HL-60/S4 treated with retinoic acid at 250 ng/mL for 4 days and 3 days (cell line): Measurements from ENCODE around the gene CLRN3.

Source experiments
- in situ Hi-C: fragments of 300-500 bp; cut with MboI; formaldehyde crosslinking; loops from 2 replicates; pipeline ENCODE4 v1.7.0; 2022; ENCODE audit warnings: low sequenced_read_pairs

Gene CLRN3

GRCh38 chr10:127852456-127852855 is 40.3 kb downstream of the CLRN3 start:
- in situ Hi-C loops = loop anchor here (25.0 kb wide), 1 partner anchor 140 kb away; no protein-coding TSS in a partner anchor

GRCh38 chr10:127851661-127852194 is 41.0 kb downstream of the CLRN3 start:
- in situ Hi-C loops = loop anchor here (25.0 kb wide), 1 partner anchor 139 kb away; no protein-coding TSS in a partner anchor

DNA sequence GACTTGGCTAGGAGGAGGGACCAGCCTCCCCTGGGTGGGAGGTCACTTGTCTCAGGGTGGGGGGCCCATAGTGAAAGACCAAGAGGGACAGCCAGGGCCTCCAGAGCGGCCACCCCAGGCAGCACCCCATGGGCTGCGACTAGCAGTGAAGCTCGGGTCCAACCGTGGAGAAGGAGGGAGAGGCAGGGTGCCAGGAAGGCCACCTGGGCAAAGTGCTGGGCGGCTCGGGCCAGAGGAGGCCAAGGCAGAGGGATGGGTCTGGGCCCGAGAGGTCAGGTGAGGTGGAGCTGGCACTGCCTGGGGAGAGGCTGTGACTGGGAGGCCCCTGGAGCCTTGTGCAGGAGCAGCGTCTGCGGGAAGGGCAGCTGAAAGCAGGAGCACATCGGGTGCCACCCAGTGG is 41.8 kb downstream of the CLRN3 start:
- in situ Hi-C loops = loop anchor here (25.0 kb wide), 1 partner anchor 139 kb away; no protein-coding TSS in a partner anchor

DNA sequence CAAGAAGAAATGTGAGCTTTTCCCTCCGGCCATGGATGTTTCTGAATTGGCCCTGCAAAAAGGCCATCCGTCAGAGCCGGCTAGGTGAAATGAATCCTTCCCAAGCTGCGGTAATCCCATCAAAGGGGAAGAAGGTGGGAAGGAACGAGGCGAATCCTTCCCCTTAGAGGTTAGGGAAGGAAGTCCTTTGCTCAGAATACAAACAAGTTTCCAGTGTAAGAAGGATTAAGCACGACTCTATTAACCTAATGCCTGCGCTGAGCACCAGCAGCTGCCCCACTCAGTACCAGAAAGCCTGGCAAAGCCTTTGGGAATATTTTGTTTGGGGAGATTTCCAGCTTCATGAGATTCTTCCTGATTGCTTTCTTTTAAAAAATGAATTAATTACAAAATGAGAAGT is 42.8 kb downstream of the CLRN3 start:
- in situ Hi-C loops = loop anchor here (25.0 kb wide), 1 partner anchor 138 kb away; no protein-coding TSS in a partner anchor

DNA sequence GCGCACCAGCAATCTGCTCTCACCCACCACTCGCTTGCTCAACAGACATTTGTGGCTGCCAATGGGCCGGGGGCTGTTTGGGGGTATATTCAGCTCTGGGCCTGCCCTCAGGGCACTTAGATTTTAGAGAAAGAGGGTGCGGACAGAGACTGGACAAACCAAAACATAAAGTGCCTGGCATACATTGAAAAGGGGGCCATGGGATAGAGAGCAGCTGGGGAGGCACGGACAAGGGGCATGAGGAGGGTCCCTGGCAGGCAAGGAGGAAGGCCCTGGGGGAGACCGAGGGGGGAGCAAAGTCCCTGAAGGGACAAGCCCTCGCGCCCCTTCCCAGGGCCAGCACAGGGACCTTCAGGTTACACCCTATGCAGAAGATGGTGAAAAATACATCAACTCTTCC is 43.5 kb downstream of the CLRN3 start:
- in situ Hi-C loops = no loop called here

GRCh38 chr10:127848226-127848625 is 44.5 kb downstream of the CLRN3 start:
- in situ Hi-C loops = no loop called here

DNA sequence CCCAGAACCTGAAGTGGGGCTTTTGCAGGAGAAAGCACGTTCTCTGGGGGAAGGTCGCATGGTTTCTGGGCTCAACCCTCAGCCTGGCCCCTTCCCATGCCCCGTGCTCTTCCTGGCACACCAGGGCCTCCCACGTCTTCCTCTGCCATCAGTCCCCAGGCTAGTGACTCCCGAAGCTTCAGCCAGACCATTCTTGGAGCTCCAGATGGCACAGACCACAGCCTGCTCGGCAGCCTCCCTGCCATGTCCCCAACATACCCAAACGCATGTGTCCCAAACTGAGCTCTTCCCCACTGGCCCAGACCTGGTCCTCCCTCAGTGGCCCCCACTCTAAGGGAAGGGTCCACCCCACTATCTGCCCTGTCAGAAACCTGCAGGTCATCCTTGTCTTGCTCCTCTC is 47.0 kb downstream of the CLRN3 start:
- in situ Hi-C loops = no loop called here

GRCh38 chr10:127840884-127841283 is 51.9 kb downstream of the CLRN3 start:
- in situ Hi-C loops = no loop called here

DNA sequence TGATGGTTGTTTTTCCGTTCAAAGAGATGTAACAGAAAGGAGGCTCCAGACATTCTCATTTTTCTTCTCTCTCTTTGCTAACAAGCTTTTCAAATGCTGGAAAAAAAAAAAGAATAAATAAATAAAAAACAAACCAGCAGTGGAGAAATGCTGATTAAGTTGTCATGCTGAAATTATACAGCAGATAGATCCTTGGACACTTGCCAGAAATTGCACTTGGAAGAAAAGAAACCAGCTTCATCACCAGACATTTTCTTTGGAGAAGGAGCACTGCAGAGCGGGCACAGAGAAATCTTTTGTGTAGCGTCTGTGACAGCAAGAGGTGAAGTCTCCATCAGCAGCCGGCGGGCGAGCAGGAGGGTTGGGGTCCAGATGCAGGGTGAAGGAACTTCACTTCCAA is 55.8 kb downstream of the CLRN3 start:
- in situ Hi-C loops = no loop called here

GRCh38 chr10:127836176-127836575 is 56.6 kb downstream of the CLRN3 start:
- in situ Hi-C loops = no loop called here

DNA sequence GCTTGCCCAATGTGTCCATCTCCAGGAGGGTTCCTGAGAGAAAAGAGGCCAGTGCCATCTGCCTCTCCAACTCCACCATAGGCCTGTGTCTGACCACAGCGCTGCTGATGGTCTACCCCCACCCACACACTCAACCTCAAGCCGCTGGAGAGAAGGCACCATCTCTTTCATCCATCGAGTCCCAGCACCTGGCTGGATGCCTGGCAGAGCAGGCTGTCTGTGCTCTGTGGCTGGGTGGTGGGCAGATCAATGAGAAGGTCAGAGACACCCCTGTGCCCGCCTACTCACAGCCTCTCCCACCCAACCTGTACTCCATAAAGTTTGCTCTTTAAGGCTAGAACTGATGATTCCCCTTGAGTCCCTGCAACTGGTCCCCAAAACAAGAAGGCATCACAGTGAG is 58.0 kb downstream of the CLRN3 start:
- in situ Hi-C loops = no loop called here

GRCh38 chr10:127834221-127834620 is 58.5 kb downstream of the CLRN3 start:
- in situ Hi-C loops = no loop called here

DNA sequence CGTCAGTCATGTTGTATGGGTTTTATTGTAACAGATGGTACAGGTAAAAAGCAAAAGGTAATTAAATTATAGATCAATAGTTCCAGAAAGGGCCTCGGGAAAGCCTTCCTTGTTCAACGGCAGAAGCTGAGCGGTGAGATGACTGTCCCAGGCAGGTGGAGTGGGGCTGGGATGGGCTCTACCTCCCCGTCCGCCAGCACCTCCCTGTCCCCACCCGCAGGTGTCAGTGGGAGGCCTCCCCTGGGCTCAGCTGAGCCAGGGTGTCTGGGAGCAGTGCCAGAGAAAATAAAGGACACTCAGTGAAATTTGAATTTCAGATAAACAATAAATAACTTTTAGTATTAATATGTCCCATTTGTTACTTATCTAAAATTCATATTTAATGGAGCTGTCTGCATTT is 58.9 kb downstream of the CLRN3 start:
- in situ Hi-C loops = no loop called here

DNA sequence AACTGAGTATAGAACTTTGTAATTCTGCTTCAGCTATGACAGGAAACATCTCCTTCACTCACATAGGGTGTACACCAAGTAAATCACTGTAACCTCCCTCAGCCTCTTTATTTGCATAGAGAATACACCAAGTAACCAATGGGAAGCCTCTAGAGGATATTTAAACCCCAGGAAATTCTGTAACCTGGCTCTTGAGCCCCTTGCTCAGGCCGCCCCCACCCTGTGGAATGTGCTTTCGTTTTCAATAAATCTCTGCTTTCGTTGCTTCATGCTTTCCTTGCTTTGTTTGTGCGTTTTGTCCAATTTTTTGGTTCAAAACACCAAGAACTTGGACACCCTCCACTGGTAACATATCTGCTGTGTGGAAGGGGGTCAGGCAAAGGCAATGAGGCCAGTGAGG is 60.2 kb downstream of the CLRN3 start:
- in situ Hi-C loops = no loop called here

- in situ Hi-C loops = no loop called here
These were observed 62.3 kb downstream of the CLRN3 start for GRCh38 chr10:127830414-127830813.
